ENCODE data around the gene MESP2.

Gene MESP2, protein sequence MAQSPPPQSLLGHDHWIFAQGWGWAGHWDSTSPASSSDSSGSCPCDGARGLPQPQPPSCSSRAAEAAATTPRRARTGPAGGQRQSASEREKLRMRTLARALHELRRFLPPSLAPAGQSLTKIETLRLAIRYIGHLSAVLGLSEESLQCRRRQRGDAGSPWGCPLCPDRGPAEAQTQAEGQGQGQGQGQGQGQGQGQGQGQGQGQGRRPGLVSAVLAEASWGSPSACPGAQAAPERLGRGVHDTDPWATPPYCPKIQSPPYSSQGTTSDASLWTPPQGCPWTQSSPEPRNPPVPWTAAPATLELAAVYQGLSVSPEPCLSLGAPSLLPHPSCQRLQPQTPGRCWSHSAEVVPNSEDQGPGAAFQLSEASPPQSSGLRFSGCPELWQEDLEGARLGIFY
- 0 to 1.2 (median 0.13) reads per million in 17 experiments for total RNA-seq

DNA sequence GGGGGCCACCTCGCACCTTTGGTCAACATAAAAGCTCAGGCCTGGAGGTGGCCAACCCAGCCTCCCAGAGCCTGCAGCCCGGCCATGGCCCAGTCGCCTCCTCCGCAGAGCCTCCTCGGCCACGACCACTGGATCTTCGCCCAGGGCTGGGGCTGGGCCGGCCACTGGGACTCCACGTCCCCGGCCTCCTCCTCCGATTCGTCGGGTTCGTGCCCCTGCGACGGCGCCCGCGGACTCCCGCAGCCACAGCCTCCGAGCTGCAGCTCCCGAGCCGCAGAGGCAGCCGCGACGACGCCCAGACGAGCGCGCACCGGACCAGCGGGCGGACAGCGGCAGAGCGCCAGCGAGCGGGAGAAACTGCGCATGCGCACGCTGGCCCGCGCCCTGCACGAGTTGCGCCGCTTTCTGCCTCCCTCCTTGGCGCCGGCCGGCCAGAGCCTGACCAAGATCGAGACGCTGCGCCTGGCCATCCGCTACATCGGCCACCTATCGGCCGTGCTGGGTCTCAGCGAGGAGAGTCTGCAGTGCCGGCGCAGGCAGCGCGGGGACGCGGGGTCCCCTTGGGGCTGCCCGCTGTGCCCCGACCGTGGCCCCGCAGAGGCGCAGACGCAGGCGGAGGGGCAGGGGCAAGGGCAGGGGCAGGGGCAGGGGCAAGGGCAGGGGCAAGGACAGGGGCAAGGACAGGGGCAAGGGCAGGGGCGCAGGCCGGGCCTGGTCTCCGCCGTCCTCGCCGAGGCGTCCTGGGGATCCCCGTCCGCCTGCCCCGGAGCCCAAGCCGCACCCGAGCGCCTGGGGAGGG is at the start of gene MESP2:
MESP2 (plus strand) TSS at position 59 of the 799 bp plus-strand sequence; CDS start at position 85, 26 bp downstream.
- peak; percentile 92 to 95 (median 94) for DNase-seq

- DNase-seq, result no peak
Measured at GRCh38 chr15:89728254-89728653, 47.9 kb upstream of the MESP2 start.

GRCh38 chr15:89731275-89731674 is 44.9 kb upstream of the MESP2 start:
- no peak for DNase-seq

- no peak for DNase-seq
Measured at GRCh38 chr15:89732451-89733172, 43.5 kb upstream of the MESP2 start.

- DNase-seq, result no peak
Measured at GRCh38 chr15:89735773-89736172, 40.4 kb upstream of the MESP2 start.

- DNase-seq, result peak; percentile 68 to 78 (median 76)
Measured at GRCh38 chr15:89740137-89740536, 36.0 kb upstream of the MESP2 start.

DNA sequence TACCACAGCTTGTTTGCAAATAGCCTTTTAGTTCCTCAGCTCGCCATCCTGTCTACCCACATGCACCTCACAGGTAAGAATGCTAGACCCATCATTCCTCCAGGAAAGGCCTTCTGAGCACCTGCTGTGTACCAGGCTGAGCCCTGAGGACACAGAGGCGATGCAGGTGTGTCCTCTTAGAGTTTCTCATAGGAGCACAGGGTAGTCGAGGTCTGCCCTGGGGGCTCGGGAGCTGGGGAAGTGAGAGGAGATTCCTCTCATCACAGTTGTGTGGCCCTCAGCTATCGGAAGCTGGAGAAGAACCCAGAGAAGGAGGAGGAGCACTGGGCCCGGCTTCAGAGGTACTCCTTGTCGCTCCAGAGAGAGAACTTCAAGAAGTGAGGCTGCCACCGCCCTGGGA is 33.1 kb upstream of the MESP2 start:
- no peak for DNase-seq

DNA sequence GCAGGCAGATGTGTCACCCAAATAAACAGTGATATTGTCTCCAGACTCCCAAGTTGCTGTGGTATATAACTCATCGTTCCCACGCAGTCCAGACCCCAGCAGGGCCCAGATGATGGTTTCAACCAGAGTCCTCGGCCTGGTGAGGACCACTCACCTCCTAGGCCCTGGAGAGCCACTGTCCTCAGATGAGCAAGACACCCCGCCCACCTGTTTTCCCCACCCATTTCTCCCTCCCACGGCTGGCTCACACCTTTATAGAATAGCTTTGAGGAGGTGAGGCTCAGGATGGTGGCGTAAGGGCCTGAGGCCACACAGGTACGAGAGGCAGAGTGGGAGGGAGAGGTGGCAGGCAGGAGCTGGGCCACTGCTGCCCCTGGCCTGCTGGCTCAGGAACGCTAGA is 32.5 kb upstream of the MESP2 start:
- no peak for DNase-seq

- no peak for DNase-seq
Measured at GRCh38 chr15:89745131-89745530, 31.0 kb upstream of the MESP2 start.

DNA sequence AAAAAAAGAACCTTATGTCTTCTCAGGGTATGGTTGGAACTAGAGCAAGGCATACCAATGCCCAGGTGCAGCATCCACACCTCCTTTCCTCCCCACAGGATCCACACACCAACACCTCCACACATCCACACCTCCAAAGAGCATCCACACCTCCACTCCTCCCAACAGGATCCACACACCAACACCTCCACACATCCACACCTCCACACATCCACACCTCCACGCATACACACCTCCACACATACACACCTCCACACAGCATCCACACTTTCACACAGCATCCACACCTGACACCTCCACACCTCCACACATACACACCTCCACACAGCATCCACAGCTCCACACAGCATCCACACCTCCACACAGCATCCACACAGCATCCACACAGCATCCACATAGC is 30.4 kb upstream of the MESP2 start:
- DNase-seq, result no peak

DNA sequence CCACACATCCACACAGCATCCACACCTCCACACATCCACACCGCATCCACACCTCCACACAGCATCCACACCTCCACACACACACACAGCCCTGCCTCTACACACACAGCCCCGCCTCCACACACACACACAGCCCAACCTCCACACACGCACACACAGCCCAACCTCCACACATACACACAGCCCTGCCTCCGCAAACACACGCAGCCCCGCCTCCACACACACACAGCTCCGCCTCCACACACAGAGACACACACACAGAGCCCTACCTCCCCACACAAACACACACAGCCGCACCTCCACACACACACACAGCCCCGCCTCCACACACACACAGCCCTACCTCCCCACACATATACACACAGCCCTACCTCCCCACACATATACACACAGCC is 29.7 kb upstream of the MESP2 start:
- DNase-seq, result no peak

DNA sequence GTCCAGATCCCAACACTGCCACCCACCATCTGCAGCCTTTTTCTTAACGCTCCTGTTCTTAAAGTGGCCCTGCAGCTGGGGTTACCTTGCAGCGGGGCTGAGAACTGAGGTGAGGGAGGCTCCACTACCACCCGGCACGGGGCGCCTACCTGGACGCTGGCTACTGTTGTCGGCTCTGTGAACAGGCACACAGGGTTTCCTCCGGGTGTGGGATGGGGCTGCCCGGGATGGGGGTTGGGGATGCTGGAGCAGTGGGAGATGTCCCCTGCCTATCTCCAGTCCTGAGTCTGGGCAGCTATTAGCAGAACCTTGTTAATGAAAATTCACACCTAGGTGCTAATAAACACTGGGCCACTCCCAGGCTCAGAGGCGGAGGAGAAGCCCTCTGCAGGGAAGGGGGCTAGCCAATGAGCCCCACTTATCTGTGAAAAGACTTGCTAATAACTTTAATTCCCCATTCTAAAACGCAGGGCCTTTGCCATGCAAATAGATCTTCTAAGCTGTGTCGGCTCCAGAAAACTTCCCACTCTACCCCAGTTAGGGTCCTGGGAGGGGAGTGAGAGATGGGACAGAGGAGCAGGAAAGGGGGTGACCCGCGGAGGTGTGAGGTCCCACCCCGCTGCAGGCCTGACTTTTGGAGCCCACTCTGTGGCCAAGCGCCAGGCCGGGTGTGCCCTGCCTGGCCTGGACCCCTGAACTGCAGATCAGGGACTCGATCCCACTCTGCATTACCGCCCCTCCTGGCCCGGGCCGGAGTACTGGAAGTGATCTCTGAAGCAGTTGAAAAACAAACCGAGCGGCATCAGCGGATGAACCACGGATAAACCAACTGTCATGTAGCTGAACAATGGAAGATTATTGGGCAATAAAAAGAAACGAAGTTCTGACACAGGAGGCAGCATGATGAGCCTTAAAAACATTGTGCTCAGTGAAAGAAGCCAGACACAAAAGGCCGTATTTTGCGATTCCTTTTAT is 28.1 kb upstream of the MESP2 start:
- no peak for DNase-seq

DNA sequence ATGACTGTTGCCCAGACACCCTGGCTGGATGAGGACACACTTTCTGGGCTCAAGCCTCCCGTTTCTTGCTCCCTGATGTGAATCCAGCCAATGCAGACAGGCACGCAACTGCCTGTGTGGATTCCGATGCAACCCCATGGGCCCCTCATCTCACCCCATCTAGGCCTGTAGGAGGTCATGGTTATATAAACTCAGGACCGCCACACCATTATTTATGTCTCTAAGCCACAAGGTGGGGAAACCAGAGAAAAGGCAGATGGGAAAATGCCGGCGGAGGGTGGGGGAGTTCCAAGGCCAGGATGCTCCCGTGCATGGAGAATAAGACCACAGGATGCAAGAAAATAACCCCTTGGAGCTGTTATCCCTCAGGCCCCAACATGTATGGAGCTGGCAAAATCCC is 27.1 kb upstream of the MESP2 start:
- no peak for DNase-seq

DNA sequence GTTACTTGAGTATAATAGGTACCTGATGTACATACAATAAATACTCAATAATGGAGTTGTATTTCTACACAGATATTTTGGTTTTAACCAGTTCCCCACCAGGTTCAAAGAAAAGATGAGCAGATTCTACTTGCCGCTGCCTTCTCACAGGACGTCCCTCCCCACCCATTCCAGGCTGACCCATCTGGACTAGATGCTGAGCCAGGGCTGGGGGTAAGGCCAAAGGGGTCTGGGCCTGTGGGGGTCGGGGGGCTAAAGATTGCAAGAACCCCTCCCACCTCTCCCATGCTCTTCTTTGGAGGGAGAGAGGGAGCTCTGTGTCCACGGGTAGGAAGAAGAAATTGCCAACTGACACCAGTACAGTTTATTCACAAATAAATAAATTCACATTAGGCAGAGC is 26.6 kb upstream of the MESP2 start:
- no peak for DNase-seq

GRCh38 chr15:89749951-89750559 is 26.1 kb upstream of the MESP2 start:
- DNase-seq, result peak in 2 of 4 experiments; percentile 18 to 23

GRCh38 chr15:89750560-89751542 is 25.3 kb upstream of the MESP2 start, which contains the start of gene MESP1:
Gene MESP1 (minus strand): TSS chr15:89751249. CDS start chr15:89751231, 18 bp downstream.
- DNase-seq, result peak; percentile 96 to 98 (median 96)

GRCh38 chr15:89751748-89752147 is 24.4 kb upstream of the MESP2 start:
- DNase-seq, result no peak

GRCh38 chr15:89753855-89754254 is 22.3 kb upstream of the MESP2 start:
- DNase-seq, result no peak

DNA sequence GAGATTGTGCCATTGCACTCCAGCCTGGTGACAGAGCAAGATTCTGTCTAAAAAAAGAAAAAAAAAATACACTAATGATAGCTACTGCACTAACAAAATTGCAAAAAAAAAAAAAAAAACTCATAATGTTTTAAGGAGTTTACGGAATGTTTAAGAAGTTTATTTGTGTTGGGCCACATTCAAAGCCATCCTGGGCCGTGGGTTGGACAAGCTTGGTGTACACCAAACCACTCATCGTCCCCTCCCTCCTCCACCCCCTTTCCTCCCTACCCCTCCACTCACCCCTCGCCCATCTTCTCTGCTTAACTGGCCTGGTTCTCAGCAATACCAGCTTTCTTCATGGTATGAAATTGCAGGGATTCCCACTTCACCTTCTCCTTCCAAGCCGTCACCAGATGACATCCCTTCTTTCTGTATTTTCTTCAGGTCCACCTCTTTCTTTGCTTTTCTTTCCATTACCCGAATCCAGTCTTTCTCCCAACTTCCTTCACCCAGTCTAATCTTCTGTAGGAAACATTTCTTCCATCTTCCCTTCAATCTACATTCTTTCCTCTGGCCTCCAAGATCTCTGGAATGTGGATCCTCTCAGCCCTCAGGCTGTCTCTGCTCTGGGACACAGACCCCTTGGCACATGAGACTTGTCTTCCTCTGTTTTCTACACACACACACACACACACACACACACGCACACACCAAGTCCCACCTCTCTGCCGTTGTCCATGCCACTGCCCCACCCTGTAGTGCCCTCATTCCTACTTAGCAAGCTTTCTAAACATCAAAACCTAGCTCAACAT is 21.6 kb upstream of the MESP2 start:
- no peak for DNase-seq
